Aortic smooth muscle cell (primary cell): ENCODE measurements around the gene SLC12A4. TPM values are rescaled to one million over a fixed set of nuclear protein-coding genes. Genes with fewer than 3 reads are reported as not detected.

ENCODE experiments used
- total RNA-seq: library from RNA; depleted of rRNA; stranded (reverse); fragments of >200 nt; gene quantifications from 2 replicates; pipeline ENCODE4 v1.2.3, GENCODE V29; 2014

Gene SLC12A4
- 97.6 and 138 TPM in 2 replicates for total RNA-seq

GRCh38 chr16:67968400-67969253 is at the start of gene SLC12A4:
Gene SLC12A4, minus strand, starts transcription at chr16:67968637. Its CDS starts 84 bp downstream, at chr16:67968553.

GRCh38 chr16:68015681-68016080 is 47.2 kb upstream of the SLC12A4 start, which contains the start of gene DPEP2NB:
Gene DPEP2NB, minus strand, starts transcription at chr16:68015911. Its CDS starts 141 bp downstream, at chr16:68015770.

GRCh38 chr16:67998779-67999688 is 30.6 kb upstream of the SLC12A4 start, which contains the start of gene DPEP2:
Gene DPEP2, minus strand, starts transcription at chr16:67999484. Its CDS starts 6,272 bp downstream, at chr16:67993212.

GRCh38 chr16:67979955-67980678 is 11.7 kb upstream of the SLC12A4 start, which contains the start of gene DPEP3:
Gene DPEP3, minus strand, starts transcription at chr16:67980499. Its CDS starts 119 bp downstream, at chr16:67980380.

GRCh38 chr16:67943619-67944504 is 24.6 kb downstream of the SLC12A4 start, which contains the start of gene LCAT:
Gene LCAT, minus strand, starts transcription at chr16:67944120. Its CDS starts 19 bp downstream, at chr16:67944101.

GRCh38 chr16:67936124-67936879 is 32.1 kb downstream of the SLC12A4 start, which contains the start of gene PSMB10:
Gene PSMB10, minus strand, starts transcription at chr16:67936850. Its CDS starts 101 bp downstream, at chr16:67936749.

GRCh38 chr16:67931712-67932461 is 36.5 kb downstream of the SLC12A4 start, which contains the start of gene CTRL:
Gene CTRL, minus strand, starts transcription at chr16:67931862. Its CDS starts 10 bp downstream, at chr16:67931852.

Other genes with a start within 250 kb of the SLC12A4 start
- 13.8 and 15.2 TPM in 2 replicates for gene GFOD2, start 249.3 kb downstream of the SLC12A4 start, total RNA-seq
- 3.6 and 4.7 TPM in 2 replicates for gene RANBP10, start 162.1 kb downstream of the SLC12A4 start, total RNA-seq
- gene TSNAXIP1, start 161.7 kb downstream of the SLC12A4 start, total RNA-seq, result 0.99 and 1.1 TPM in 2 replicates
- 27.5 and 28.2 TPM in 2 replicates for gene THAP11, start 126.3 kb downstream of the SLC12A4 start, total RNA-seq
- 119 and 132 TPM in 2 replicates for gene NUTF2, start 121.7 kb downstream of the SLC12A4 start, total RNA-seq
- 20.6 and 27.5 TPM in 2 replicates for gene CENPT, start 120.9 kb downstream of the SLC12A4 start, total RNA-seq
- 55.0 and 55.4 TPM in 2 replicates for gene EDC4, start 95.6 kb downstream of the SLC12A4 start, total RNA-seq
- not detected in 2 replicates for gene NRN1L, start 83.8 kb downstream of the SLC12A4 start, total RNA-seq
- 14.0 and 16.2 TPM in 2 replicates for gene PSKH1, start 75.4 kb downstream of the SLC12A4 start, total RNA-seq
- gene CTRL, start 36.8 kb downstream of the SLC12A4 start, total RNA-seq, result 0.66 and 0.75 TPM in 2 replicates
- 61.7 and 76.1 TPM in 2 replicates for gene PSMB10, start 31.8 kb downstream of the SLC12A4 start, total RNA-seq
- gene LCAT, start 24.5 kb downstream of the SLC12A4 start, total RNA-seq, result 6.0 and 8.2 TPM in 2 replicates
- not detected in 2 replicates for gene DPEP3, start 11.9 kb upstream of the SLC12A4 start, total RNA-seq
- not detected in 2 replicates for gene DPEP2, start 30.8 kb upstream of the SLC12A4 start, total RNA-seq
- not detected in 2 replicates for gene DPEP2NB, start 47.3 kb upstream of the SLC12A4 start, total RNA-seq
- gene DDX28, start 54.6 kb upstream of the SLC12A4 start, total RNA-seq, result 7.2 and 9.0 TPM in 2 replicates
- 13.2 and 18.0 TPM in 2 replicates for gene DUS2, start 54.6 kb upstream of the SLC12A4 start, total RNA-seq
- gene NFATC3, start 116.7 kb upstream of the SLC12A4 start, total RNA-seq, result 7.8 and 9.6 TPM in 2 replicates